IMR-90 (cell line): ENCODE data around the gene PLAAT2. TPM values are rescaled to one million over a fixed set of nuclear protein-coding genes. Genes with fewer than 3 reads are reported as not detected.

Experiments
- ATAC-seq: fragments of 200-7000 bp; cut with Tn5 transposase; 2 replicates; pipeline ENCODE4 v1.9.1; 2020; ENCODE audit warnings: low read depth, mild to moderate bottlenecking, moderate library complexity
- BruUV-seq: library from RNA; stranded (reverse); fragments of 400-500 nt; replicated peaks from 2 replicates; lab custom pipeline; 2021; lab: Mats Ljungman, UMichigan
- CTCF ChIA-PET: fragments of 300-600 bp; formaldehyde crosslinking; extraction: SDS; loops from one replicate; lab custom pipeline; 2021; ENCODE audit warnings: antibody characterized with exemption; lab: Yijun Ruan, JAX
- POLR2A ChIA-PET: fragments of 300-600 bp; sonication (Branson Sonifier 250); formaldehyde crosslinking; loops from one replicate; lab custom pipeline; 2022; ENCODE audit warnings: antibody characterized with exemption; ENCODE audit not compliant: unreplicated experiment; lab: Charles Lee
- DNase-seq: peaks from one replicate; pipeline ENCODE4 v3.0.0; 2013
- H2AFZ ChIP-seq: replicated peaks from 2 replicates; pipeline ENCODE3; 2013; ENCODE audit warnings: low read length, mild to moderate bottlenecking; ENCODE audit not compliant: poor library complexity
- H2AK5ac ChIP-seq: 2 replicates; pipeline ENCODE4 v1.6.1; 2013; ENCODE audit warnings: low read depth, low read length, inconsistent platforms
- H2AK9ac ChIP-seq: replicated peaks from 2 replicates; pipeline ENCODE3; 2013; ENCODE audit warnings: mild to moderate bottlenecking, low read depth, low read length, moderate library complexity; ENCODE audit not compliant: poor library complexity
- H2BK120ac ChIP-seq: 2 replicates; pipeline ENCODE4 v1.6.1; 2013; ENCODE audit warnings: low read depth, low read length, inconsistent platforms
- H2BK15ac ChIP-seq: 3 replicates; pipeline ENCODE4 v1.6.1; 2013; ENCODE audit warnings: low read depth, low read length, inconsistent platforms
- H2BK20ac ChIP-seq: 2 replicates; pipeline ENCODE4 v1.6.1; 2013; ENCODE audit warnings: low read depth, mild to moderate bottlenecking, inconsistent platforms, low read length, moderate library complexity
- H2BK5ac ChIP-seq: 2 replicates; pipeline ENCODE4 v1.6.1; 2013; ENCODE audit warnings: mild to moderate bottlenecking, low read depth, low read length, inconsistent platforms; ENCODE audit not compliant: poor library complexity, severe bottlenecking
- H3K14ac ChIP-seq: replicated peaks from 2 replicates; pipeline ENCODE4 v1.6.1; 2013; ENCODE audit warnings: low read depth, low read length, inconsistent platforms
- H3K18ac ChIP-seq: 2 replicates; pipeline ENCODE4 v1.6.1; 2013; ENCODE audit warnings: low read depth, low read length, control low read depth
- H3K23ac ChIP-seq: 2 replicates; pipeline ENCODE4 v1.6.1; 2013; ENCODE audit warnings: low read depth, low read length, inconsistent platforms
- H3K27ac ChIP-seq: 2 replicates; pipeline ENCODE4 v1.5.1; 2013; ENCODE audit warnings: mild to moderate bottlenecking, control low read depth, low read length; ENCODE audit not compliant: insufficient read depth
- H3K27me3 ChIP-seq: 2 replicates; pipeline ENCODE4 v1.6.1; 2013; ENCODE audit warnings: low read length; ENCODE audit not compliant: control insufficient read depth, insufficient read depth
- H3K36me3 ChIP-seq: 2 replicates; pipeline ENCODE4 v1.6.1; 2013; ENCODE audit warnings: low read length, mixed read lengths; ENCODE audit not compliant: control insufficient read depth, insufficient read depth
- H3K4ac ChIP-seq: 2 replicates; pipeline ENCODE4 v1.6.1; 2013; ENCODE audit warnings: low read depth, low read length, inconsistent platforms
- H3K4me1 ChIP-seq: 2 replicates; pipeline ENCODE4 v1.6.1; 2013; ENCODE audit warnings: low read length, mixed read lengths; ENCODE audit not compliant: control insufficient read depth, insufficient read depth
- H3K4me2 ChIP-seq: 2 replicates; pipeline ENCODE4 v1.6.1; 2013; ENCODE audit warnings: low read depth, mild to moderate bottlenecking, control low read depth, low read length, moderate library complexity
- H3K4me3 ChIP-seq: 2 replicates; pipeline ENCODE4 v1.5.1; 2013; ENCODE audit warnings: low read depth, mild to moderate bottlenecking, control low read depth, low read length, moderate library complexity; ENCODE audit not compliant: insufficient read depth
- H3K56ac ChIP-seq: 2 replicates; pipeline ENCODE4 v1.6.1; 2013; ENCODE audit warnings: low read length, inconsistent platforms; ENCODE audit not compliant: insufficient read depth; ENCODE audit errors: extremely low read depth
- H3K79me1 ChIP-seq, 2 experiments: 2 replicates each; pipeline ENCODE4 v1.6.1; 2013; ENCODE audit warnings: low read length in 2 of 2, inconsistent platforms in 1 of 2, low read depth in 1 of 2
- H3K9ac ChIP-seq: 2 replicates; pipeline ENCODE4 v1.6.1; 2013; ENCODE audit warnings: low read depth, low read length, control low read depth
- H3K9me1 ChIP-seq: 2 replicates; pipeline ENCODE4 v1.6.1; 2013; ENCODE audit warnings: low read length, inconsistent platforms; ENCODE audit not compliant: insufficient read depth
- H3K9me3 ChIP-seq: 2 replicates; pipeline ENCODE4 v1.6.1; 2013; ENCODE audit warnings: low read length; ENCODE audit not compliant: control insufficient read depth, insufficient read depth
- H4K20me1 ChIP-seq: 2 replicates; pipeline ENCODE4 v1.6.1; 2013; ENCODE audit warnings: low read length, inconsistent platforms; ENCODE audit not compliant: insufficient read depth
- H4K5ac ChIP-seq: 2 replicates; pipeline ENCODE4 v1.6.1; 2013; ENCODE audit warnings: mild to moderate bottlenecking, low read depth, low read length, control low read depth
- H4K8ac ChIP-seq, 2 experiments: 2 replicates each; pipeline ENCODE4 v1.6.1; 2013; ENCODE audit warnings: low read depth in 2 of 2, low read length in 2 of 2, control low read depth in 1 of 2, inconsistent platforms in 1 of 2
- H4K91ac ChIP-seq: 2 replicates; pipeline ENCODE4 v1.6.1; 2013; ENCODE audit warnings: low read depth, low read length, inconsistent platforms; ENCODE audit not compliant: insufficient read depth
- BHLHE40 ChIP-seq: fragments of 150-350 bp; IDR thresholded peaks from 2 replicates; pipeline ENCODE4 v1.6.1; 2016; ENCODE audit warnings: mild to moderate bottlenecking, low read depth, low read length
- CEBPB ChIP-seq: IDR thresholded peaks from 2 replicates; pipeline ENCODE4 v1.6.1; 2012; ENCODE audit warnings: low read depth, low read length, improper control_type of control experiment
- CHD1 ChIP-seq: IDR thresholded peaks from 2 replicates; pipeline ENCODE4 v1.6.1; 2012; ENCODE audit warnings: low read depth, low read length, improper control_type of control experiment
- CTCF ChIP-seq: conservative IDR thresholded peaks from 2 replicates; pipeline ENCODE4 v1.5.1; 2012; ENCODE audit warnings: mild to moderate bottlenecking, low read depth, low read length, improper control_type of control experiment
- FOS ChIP-seq: fragments of 150-350 bp; IDR thresholded peaks from 2 replicates; pipeline ENCODE4 v1.6.1; 2016; ENCODE audit warnings: low read depth, low read length
- MAFK ChIP-seq: IDR thresholded peaks from 2 replicates; pipeline ENCODE4 v1.6.1; 2012; ENCODE audit warnings: low read depth, low read length, improper control_type of control experiment
- MAZ ChIP-seq: IDR thresholded peaks from 2 replicates; pipeline ENCODE4 v1.6.1; 2012; ENCODE audit warnings: low read depth, mild to moderate bottlenecking, low read length, improper control_type of control experiment, moderate library complexity, borderline replicate concordance
- MXI1 ChIP-seq: IDR thresholded peaks from 2 replicates; pipeline ENCODE4 v1.6.1; 2012; ENCODE audit warnings: low read depth, mild to moderate bottlenecking, low read length, moderate library complexity, borderline replicate concordance
- NFE2L2 ChIP-seq: fragments of 150-350 bp; IDR thresholded peaks from 2 replicates; pipeline ENCODE4 v1.6.1; 2016; ENCODE audit warnings: low read depth, mild to moderate bottlenecking, low read length
- POLR2A ChIP-seq: IDR thresholded peaks from 2 replicates; pipeline ENCODE4 v1.6.1; 2012; ENCODE audit warnings: mild to moderate bottlenecking, low read depth, low read length
- RAD21 ChIP-seq: IDR thresholded peaks from 2 replicates; pipeline ENCODE4 v1.6.1; 2012; ENCODE audit warnings: low read length, improper control_type of control experiment
- RCOR1 ChIP-seq: IDR thresholded peaks from 2 replicates; pipeline ENCODE4 v1.6.1; 2012; ENCODE audit warnings: mild to moderate bottlenecking, low read length, improper control_type of control experiment; ENCODE audit not compliant: insufficient replicate concordance
- RFX5 ChIP-seq: IDR thresholded peaks from 2 replicates; pipeline ENCODE4 v1.8.0; 2012; ENCODE audit warnings: low read depth, mild to moderate bottlenecking, low read length, moderate library complexity
- SMC3 ChIP-seq: fragments of 150-350 bp; IDR thresholded peaks from 2 replicates; pipeline ENCODE4 v1.6.1; 2016; ENCODE audit warnings: low read depth, mild to moderate bottlenecking, antibody characterized with exemption, low read length, moderate library complexity
- dilution Hi-C: fragments of 300-500 bp; cut with HindIII; formaldehyde crosslinking; loops from one replicate; pipeline ENCODE4 v1.14.3; 2018; ENCODE audit warnings: low sequenced_read_pairs; ENCODE audit not compliant: unreplicated experiment
- in situ Hi-C: fragments of 300-500 bp; cut with MboI; formaldehyde crosslinking; loops from 3 replicates; pipeline ENCODE4 v1.14.3; 2019; ENCODE audit warnings: low sequenced_read_pairs, inconsistent platforms, mixed read lengths
- intact Hi-C: fragments of 100-400 bp; cut with micrococcal nuclease; formaldehyde crosslinking; loops from 2 replicates; pipeline ENCODE4 v1.10.0; 2022
- polyA plus RNA-seq, 3 experiments: library from polyadenylated mRNA; depleted of rRNA; stranded (reverse); fragments of >200 nt; gene quantifications; 2 replicates each; pipeline ENCODE4 v1.2.3, GENCODE V29; 2012; ENCODE audit warnings: low replicate concordance in 1 of 3
- total RNA-seq: library from RNA; depleted of rRNA; stranded (reverse); fragments of >200 nt; gene quantifications from 2 replicates; pipeline ENCODE4 v1.2.3, GENCODE V29; 2012
- TF ChIP-seq, protein P1 (sequence below): fragments of 150-350 bp; IDR thresholded peaks from 2 replicates; pipeline ENCODE4 v1.6.1; 2017; ENCODE audit warnings: mild to moderate bottlenecking, antibody characterized with exemption, low read length, low read depth
- TF ChIP-seq, protein P2 (sequence below): fragments of 150-350 bp; IDR thresholded peaks from 2 replicates; pipeline ENCODE4 v1.6.1; 2016; ENCODE audit warnings: low read depth, mild to moderate bottlenecking, low read length, moderate library complexity, borderline replicate concordance

The PLAAT2 gene
- total and polyA plus RNA-seq, 2 of the 4 experiments (the other 2 are of a cell fraction): not detected

DNA sequence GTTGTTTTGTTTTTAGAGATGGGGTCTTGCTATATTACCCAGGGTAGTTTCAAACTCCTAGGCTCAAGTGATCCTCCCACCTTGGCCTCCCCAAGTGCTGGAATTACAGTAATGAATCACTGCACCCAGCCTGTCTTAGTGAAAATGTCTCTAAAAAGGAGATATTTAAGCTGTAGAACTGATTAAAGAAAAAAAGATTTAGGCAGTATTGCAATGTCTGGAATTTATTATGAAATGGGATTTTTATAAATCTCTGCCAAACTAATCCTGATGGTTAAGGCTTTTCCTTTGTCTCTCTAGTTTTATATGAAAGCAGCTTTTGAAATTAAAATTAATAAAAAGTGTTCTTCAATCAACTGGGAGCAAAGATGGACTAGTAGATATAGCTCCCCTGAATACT is 49.0 kb upstream of the PLAAT2 start:
- no peaks in the 10 kb centered on the region for H4K20me1 ChIP-seq
- H3K14ac ChIP-seq: no peak overlapping the region
- no peak overlapping the region for H3K9ac ChIP-seq
- no peak overlapping the region for H2BK5ac ChIP-seq
- CTCF ChIA-PET: interaction anchor here (0.7 kb wide), 2 partner anchors 93 to 101 kb away, joined by 3 read pairs; no protein-coding TSS in a partner anchor
- H3K27ac ChIP-seq: no peak overlapping the region
- no peak overlapping the region for H2BK15ac ChIP-seq
- no peaks in the 10 kb centered on the region; the same call in 1 of the 2 replicates for H3K9me1 ChIP-seq
- no peaks in the 10 kb centered on the region for H3K36me3 ChIP-seq
- H2AFZ ChIP-seq: no peak overlapping the region
- intact Hi-C loops (no loop called here), dilution Hi-C loops (no loop called here), in situ Hi-C loops (no loop called here)
- TF ChIP-seq, protein P1, sequence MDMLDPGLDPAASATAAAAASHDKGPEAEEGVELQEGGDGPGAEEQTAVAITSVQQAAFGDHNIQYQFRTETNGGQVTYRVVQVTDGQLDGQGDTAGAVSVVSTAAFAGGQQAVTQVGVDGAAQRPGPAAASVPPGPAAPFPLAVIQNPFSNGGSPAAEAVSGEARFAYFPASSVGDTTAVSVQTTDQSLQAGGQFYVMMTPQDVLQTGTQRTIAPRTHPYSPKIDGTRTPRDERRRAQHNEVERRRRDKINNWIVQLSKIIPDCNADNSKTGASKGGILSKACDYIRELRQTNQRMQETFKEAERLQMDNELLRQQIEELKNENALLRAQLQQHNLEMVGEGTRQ: no peak
- TF ChIP-seq NFE2L2 (no peak), MAZ (no peak), MXI1 (no peak), MAFK (no peak), CTCF (no peak), SMC3 (no peak), RCOR1 (no peak), RFX5 (no peak), FOS (no peak), CHD1 (no peak), BHLHE40 (no peak), RAD21 (no peak), POLR2A (no peak), CEBPB (no peak)
- TF ChIP-seq, protein P2, sequence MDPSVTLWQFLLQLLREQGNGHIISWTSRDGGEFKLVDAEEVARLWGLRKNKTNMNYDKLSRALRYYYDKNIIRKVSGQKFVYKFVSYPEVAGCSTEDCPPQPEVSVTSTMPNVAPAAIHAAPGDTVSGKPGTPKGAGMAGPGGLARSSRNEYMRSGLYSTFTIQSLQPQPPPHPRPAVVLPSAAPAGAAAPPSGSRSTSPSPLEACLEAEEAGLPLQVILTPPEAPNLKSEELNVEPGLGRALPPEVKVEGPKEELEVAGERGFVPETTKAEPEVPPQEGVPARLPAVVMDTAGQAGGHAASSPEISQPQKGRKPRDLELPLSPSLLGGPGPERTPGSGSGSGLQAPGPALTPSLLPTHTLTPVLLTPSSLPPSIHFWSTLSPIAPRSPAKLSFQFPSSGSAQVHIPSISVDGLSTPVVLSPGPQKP: no peak
- H3K4ac ChIP-seq: no peak overlapping the region
- DNase-seq: no peak
- H2AK9ac ChIP-seq: no peak overlapping the region
- no peak for ATAC-seq
- H3K4me3 ChIP-seq: no peak overlapping the region
- no peak overlapping the region for H2AK5ac ChIP-seq
- H3K18ac ChIP-seq: no peak overlapping the region
- H2BK120ac ChIP-seq: no peak overlapping the region
- H3K27me3 ChIP-seq: 0 out of 2 replicates have a peak, but pooled peaks cover 2% of the 10 kb centered on the region
- H3K56ac ChIP-seq: no peak overlapping the region
- H3K4me2 ChIP-seq: no peak overlapping the region
- no peak overlapping the region for H2BK20ac ChIP-seq
- peaks cover 9% of the 10 kb centered on the region; the same call in 1 of the 2 replicates for H3K4me1 ChIP-seq
- POLR2A ChIA-PET: no interaction called here
- no peak overlapping the region for H4K5ac ChIP-seq
- BruUV-seq: no TSS peak
- no peak overlapping the region for H4K91ac ChIP-seq
- no peak overlapping the region for H3K23ac ChIP-seq
- H4K8ac ChIP-seq: no peak overlapping the region
- H3K9me3 ChIP-seq: no peaks in the 10 kb centered on the region
- no peaks in the 10 kb centered on the region for H3K79me1 ChIP-seq
